OCI-LY1 (cell line): ENCODE measurements around the gene CCBE1.

Source experiments
- EZH2 ChIP-seq: fragments of 200-600 bp; sonication (generic), shearing (Covaris generic); IDR thresholded peaks from 2 replicates; pipeline ENCODE4 v1.8.0; 2017; ENCODE audit warnings: borderline replicate concordance, mixed run types, mild to moderate bottlenecking, antibody characterized with exemption, low read length, moderate library complexity, mixed read lengths
- TF ChIP-seq, protein P1 (sequence below): fragments of 200-600 bp; sonication (generic), shearing (Covaris generic); IDR thresholded peaks from 2 replicates; pipeline ENCODE4 v1.5.1; 2017; ENCODE audit warnings: mild to moderate bottlenecking, antibody characterized with exemption, low read length, moderate library complexity, mixed read lengths

DNA sequence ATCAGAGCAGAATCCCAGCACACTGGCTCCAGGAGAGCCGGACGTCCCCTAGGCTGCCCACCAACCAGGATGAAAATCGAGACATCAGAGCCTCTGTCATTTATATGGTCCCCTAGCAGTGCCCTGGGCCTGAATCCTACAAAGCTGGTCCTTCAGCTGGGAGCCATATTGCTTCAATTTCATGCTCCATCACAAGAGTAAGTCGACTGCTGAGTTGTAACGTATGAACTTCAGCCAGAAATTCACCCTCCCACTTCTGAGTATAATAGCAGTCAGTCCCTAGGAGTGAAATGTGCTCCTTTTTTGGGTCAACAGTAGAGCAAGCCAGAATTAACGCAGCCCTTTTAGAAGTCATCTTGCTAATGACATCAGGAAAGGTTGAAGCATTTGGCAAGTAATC is 126.4 kb downstream of the CCBE1 start:
- TF ChIP-seq, protein P1, sequence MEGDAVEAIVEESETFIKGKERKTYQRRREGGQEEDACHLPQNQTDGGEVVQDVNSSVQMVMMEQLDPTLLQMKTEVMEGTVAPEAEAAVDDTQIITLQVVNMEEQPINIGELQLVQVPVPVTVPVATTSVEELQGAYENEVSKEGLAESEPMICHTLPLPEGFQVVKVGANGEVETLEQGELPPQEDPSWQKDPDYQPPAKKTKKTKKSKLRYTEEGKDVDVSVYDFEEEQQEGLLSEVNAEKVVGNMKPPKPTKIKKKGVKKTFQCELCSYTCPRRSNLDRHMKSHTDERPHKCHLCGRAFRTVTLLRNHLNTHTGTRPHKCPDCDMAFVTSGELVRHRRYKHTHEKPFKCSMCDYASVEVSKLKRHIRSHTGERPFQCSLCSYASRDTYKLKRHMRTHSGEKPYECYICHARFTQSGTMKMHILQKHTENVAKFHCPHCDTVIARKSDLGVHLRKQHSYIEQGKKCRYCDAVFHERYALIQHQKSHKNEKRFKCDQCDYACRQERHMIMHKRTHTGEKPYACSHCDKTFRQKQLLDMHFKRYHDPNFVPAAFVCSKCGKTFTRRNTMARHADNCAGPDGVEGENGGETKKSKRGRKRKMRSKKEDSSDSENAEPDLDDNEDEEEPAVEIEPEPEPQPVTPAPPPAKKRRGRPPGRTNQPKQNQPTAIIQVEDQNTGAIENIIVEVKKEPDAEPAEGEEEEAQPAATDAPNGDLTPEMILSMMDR: no peak
- no peak for TF ChIP-seq EZH2
